Lower leg skin (tissue), 4 donors: Measurements from ENCODE around the gene POLR3F. TPM values are rescaled to one million over a fixed set of nuclear protein-coding genes. Genes with fewer than 3 reads are reported as not detected.
A peak's percentile ranks its signal among the peaks of the same experiment; 100 is the strongest.

ENCODE experiments used
- DNase-seq, 2 donors: peaks; one replicate each; pipeline ENCODE4 v3.0.0-alpha.2; 2019; ENCODE audit warnings: low spot score in 2 of 2
- H3K4me3 ChIP-seq: fragments of 200-600 bp; sonication (generic); 2 replicates; pipeline ENCODE4 v1.5.1; 2017; ENCODE audit warnings: mild to moderate bottlenecking, low read depth; ENCODE audit not compliant: poor library complexity, severe bottlenecking
- POLR2A ChIP-seq, 2 donors: fragments of 450-650 bp; IDR thresholded peaks; one replicate each; pipeline ENCODE4 v1.6.1; 2016 to 2017; ENCODE audit warnings: antibody characterized with exemption in 2 of 2, mild to moderate bottlenecking in 1 of 2, moderate library complexity in 1 of 2
- WGBS, 2 donors: methylation state at CpG; one replicate each; pipeline ENCODE4 v1.1.5; 2018; 5-methylcytosine and 5-hydroxymethylcytosine counted together
- intact Hi-C: fragments of 100-400 bp; cut with DNase I; formaldehyde crosslinking; loops from one replicate; pipeline ENCODE4 v1.15.0; 2023; ENCODE audit warnings: low total_unique reads
- total RNA-seq, 4 donors: library from RNA; depleted of rRNA; stranded (reverse); fragments of >200 nt; gene quantifications; one replicate each; pipeline ENCODE4 v1.1.0, GENCODE V29; 2016
- TF ChIP-seq, protein P1 (sequence below), 3 donors: fragments of 450-650 bp; IDR thresholded peaks; one replicate each; pipeline ENCODE4 v1.5.1; 2016; ENCODE audit warnings: antibody characterized with exemption in 3 of 3, mild to moderate bottlenecking in 3 of 3, moderate library complexity in 2 of 3

POLR3F gene
- total RNA-seq, 4 donors from 2014 or later, result 5.3 to 10.6 (median 8.7) TPM

- WGBS, 2 donors, result 0 to 1% methylated on average over 10 to 15 of the region's 15 CpGs
- no peak for DNase-seq
- TF ChIP-seq, protein P1, sequence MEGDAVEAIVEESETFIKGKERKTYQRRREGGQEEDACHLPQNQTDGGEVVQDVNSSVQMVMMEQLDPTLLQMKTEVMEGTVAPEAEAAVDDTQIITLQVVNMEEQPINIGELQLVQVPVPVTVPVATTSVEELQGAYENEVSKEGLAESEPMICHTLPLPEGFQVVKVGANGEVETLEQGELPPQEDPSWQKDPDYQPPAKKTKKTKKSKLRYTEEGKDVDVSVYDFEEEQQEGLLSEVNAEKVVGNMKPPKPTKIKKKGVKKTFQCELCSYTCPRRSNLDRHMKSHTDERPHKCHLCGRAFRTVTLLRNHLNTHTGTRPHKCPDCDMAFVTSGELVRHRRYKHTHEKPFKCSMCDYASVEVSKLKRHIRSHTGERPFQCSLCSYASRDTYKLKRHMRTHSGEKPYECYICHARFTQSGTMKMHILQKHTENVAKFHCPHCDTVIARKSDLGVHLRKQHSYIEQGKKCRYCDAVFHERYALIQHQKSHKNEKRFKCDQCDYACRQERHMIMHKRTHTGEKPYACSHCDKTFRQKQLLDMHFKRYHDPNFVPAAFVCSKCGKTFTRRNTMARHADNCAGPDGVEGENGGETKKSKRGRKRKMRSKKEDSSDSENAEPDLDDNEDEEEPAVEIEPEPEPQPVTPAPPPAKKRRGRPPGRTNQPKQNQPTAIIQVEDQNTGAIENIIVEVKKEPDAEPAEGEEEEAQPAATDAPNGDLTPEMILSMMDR (IDR thresholded peaks at IDR 0.05), result no peak
- TF ChIP-seq POLR2A (IDR thresholded peaks at IDR 0.05), result no peak
- H3K4me3 ChIP-seq, result peak overlapping the region; percentile 90
- intact Hi-C loops, result no loop called here
These were observed 656 bp upstream of the POLR3F start for GRCh38 chr20:18466574-18466893.

- 89 to 93% methylated on average over 1 of the region's 1 CpG for WGBS, 2 donors
- intact Hi-C loops, result no loop called here
These were observed 10.0 kb downstream of the POLR3F start for GRCh38 chr20:18477218-18477617.

GRCh38 chr20:18477821-18478220, 10.6 kb downstream of the POLR3F start:
- WGBS, 2 donors, result 64 to 71% methylated on average over 1 of the region's 1 CpG
- no peak overlapping the region for H3K4me3 ChIP-seq
- DNase-seq, result no peak
- no peak for TF ChIP-seq POLR2A (IDR thresholded peaks at IDR 0.05)
- TF ChIP-seq, protein P1 (IDR thresholded peaks at IDR 0.05), result no peak
- intact Hi-C loops, result no loop called here

More at GRCh38 chr20:18477218-18477617, 10.0 kb downstream of the POLR3F start:
- no peak for DNase-seq
- H3K4me3 ChIP-seq, result no peak overlapping the region
- TF ChIP-seq, protein P1 (IDR thresholded peaks at IDR 0.05), result no peak
- TF ChIP-seq POLR2A (IDR thresholded peaks at IDR 0.05), result no peak

DNA sequence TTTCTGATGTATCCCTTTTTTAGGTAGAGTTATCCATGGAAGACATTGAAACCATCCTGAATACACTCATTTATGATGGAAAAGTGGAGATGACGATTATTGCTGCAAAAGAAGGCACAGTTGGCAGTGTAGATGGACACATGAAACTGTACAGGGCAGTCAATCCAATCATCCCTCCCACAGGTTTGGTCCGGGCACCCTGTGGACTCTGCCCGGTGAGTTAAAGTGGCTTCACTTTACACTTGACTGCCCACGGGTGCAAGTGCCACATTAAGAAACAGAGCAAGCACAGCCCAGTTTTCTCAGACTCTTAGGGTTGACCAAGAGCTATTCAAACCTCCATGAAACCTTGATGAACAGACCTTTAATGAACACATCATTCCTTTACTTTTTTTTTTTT, 14.4 kb downstream of the POLR3F start:
- no peak overlapping the region for H3K4me3 ChIP-seq
- no peak for DNase-seq
- intact Hi-C loops, result no loop called here
- TF ChIP-seq, protein P1 (IDR thresholded peaks at IDR 0.05), result no peak
- no peak for TF ChIP-seq POLR2A (IDR thresholded peaks at IDR 0.05)
- WGBS, 2 donors, result 85 to 97% methylated on average over 4 of the region's 4 CpGs

GRCh38 chr20:18488301-18488700, 21.1 kb downstream of the POLR3F start:
- WGBS, 2 donors, result 95 to 99% methylated on average over 3 of the region's 3 CpGs
- TF ChIP-seq POLR2A (IDR thresholded peaks at IDR 0.05), result no peak
- TF ChIP-seq, protein P1 (IDR thresholded peaks at IDR 0.05), result no peak
- intact Hi-C loops, result no loop called here
- no peak for DNase-seq
- no peak overlapping the region for H3K4me3 ChIP-seq

DNA sequence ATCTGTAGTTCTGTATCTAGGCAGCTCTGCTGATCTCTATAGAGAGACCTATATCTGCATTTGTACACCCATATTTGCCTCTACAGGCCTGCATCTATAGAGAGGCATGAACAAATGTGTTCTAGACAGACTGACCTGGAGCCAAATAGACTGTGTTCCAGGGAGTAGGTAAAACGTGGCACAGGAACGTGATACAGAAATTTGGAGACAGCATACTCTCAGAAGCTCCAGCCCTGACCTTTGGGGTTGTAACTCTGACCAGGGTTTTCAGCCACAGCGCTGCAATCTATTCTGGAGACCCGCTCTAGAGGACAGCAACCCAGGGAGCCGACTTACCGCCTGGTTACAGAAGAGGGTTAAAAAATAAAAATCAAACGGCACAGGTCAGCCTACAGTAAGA, 28.9 kb downstream of the POLR3F start:
- intact Hi-C loops, result no loop called here
- TF ChIP-seq, protein P1 (IDR thresholded peaks at IDR 0.05), result no peak
- no peak for TF ChIP-seq POLR2A (IDR thresholded peaks at IDR 0.05)
- 10 to 16% methylated on average over 7 of the region's 7 CpGs for WGBS, 2 donors
- DNase-seq, result no peak
- H3K4me3 ChIP-seq, result no peak overlapping the region
